NB4 (cell line): Measurements from ENCODE around the gene SPATA13.

Experiments used
- CTCF ChIP-seq: IDR thresholded peaks from one replicate; pipeline ENCODE4 v1.5.1; 2012; ENCODE audit warnings: low read depth, low read length
- MYC ChIP-seq: IDR thresholded peaks from 2 replicates; pipeline ENCODE4 v1.6.1; 2011; ENCODE audit warnings: low read depth, low read length
- POLR2A ChIP-seq: IDR thresholded peaks from 2 replicates; pipeline ENCODE4 v1.6.1; 2011; ENCODE audit warnings: mild to moderate bottlenecking; ENCODE audit not compliant: insufficient read length; ENCODE audit errors: extremely low read depth
- TF ChIP-seq, protein P1 (sequence below): IDR thresholded peaks from 2 replicates; pipeline ENCODE4 v1.6.1; 2011; ENCODE audit warnings: low read depth, low read length

GRCh38 chr13:24148414-24149235 is 11.9 kb upstream of the SPATA13 start:
- TF ChIP-seq CTCF (no peak), POLR2A (no peak), MYC (no peak)
- TF ChIP-seq, protein P1, sequence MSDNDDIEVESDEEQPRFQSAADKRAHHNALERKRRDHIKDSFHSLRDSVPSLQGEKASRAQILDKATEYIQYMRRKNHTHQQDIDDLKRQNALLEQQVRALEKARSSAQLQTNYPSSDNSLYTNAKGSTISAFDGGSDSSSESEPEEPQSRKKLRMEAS, result no peak
